DMS53 (cell line): Measurements from ENCODE around the gene CHRFAM7A.
"Not testable (repeated sequence)": the region's sequence is repeated elsewhere in the genome, so short reads cannot be mapped to it uniquely, and the experiment has no call there.

Source experiments
- DNase-seq: peaks from one replicate; lab custom pipeline; 2025; lab: John Stamatoyannopoulos, UW

Gene CHRFAM7A

DNA sequence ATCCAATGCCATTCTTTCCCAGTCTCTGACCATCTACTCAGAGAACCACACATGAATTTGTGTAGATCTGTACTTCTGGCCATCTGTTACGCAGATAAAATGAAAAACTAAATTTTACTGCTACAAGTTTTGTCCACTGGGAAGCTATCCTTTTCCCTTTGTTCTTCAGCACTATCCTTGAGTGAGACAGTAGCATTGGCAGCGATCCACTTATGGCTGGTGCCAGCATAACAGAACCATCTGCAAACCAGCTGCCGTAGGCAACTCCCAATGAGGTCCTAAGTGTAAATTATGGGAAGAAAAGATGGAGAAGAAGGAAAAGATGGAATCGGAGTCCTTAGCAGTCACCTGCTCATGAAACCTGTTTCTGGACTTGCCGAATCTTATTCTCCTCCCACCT lies 72.3 kb downstream of the CHRFAM7A start:
- not testable (repeated sequence) for DNase-seq

DNA sequence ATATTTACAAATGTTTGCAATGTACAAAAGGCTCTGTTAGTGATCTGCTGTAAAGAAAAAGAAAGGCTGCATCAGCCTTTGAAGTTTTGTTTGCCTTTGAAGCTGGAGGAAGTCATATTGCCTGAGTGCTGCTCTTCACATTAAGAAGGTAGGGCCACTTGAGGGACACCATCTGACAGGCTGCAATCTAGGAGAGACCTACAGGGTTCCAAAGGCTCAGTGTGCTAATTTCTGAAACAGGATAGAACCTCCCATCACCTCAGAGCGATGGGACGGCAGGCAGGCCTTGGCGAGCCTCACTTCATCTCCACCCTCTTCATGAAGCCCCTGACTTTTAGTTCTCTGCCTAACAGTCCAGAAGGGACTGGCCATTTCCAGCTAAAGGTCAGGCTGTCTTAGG lies 77.6 kb downstream of the CHRFAM7A start:
- not testable (repeated sequence) for DNase-seq

DNA sequence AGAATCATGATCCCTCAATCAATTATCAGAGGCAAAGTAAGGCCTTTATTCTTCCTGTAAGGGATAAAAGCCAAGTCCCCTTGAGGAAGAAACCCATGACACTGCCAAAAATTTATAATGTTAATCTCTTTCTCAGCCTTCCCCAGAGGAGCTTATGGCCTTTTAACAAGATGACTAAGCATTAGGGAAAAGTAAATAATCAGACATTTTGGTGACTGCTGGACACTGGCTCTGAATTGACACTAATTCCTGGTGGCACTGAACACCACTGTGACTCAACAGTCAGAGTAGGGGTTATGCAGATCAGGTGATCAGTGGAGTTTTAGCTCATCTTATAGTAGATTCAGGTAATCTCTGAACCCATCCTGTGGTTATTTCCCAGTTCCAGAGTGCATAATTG lies 82.8 kb downstream of the CHRFAM7A start:
- not testable (repeated sequence) for DNase-seq
